ENCODE measurements around the gene P3H3. TPM values are rescaled to one million over a fixed set of nuclear protein-coding genes. Genes with fewer than 3 reads are reported as not detected.
A peak's percentile ranks its signal among the peaks of the same experiment; 100 is the strongest.

Gene P3H3
- total and polyA plus RNA-seq, 9 of the 15 experiments (the other 6 are each of a cell fraction or from before 2014, with no cell fraction given) = 0.03 to 15.0 (median 4.8) TPM

DNA sequence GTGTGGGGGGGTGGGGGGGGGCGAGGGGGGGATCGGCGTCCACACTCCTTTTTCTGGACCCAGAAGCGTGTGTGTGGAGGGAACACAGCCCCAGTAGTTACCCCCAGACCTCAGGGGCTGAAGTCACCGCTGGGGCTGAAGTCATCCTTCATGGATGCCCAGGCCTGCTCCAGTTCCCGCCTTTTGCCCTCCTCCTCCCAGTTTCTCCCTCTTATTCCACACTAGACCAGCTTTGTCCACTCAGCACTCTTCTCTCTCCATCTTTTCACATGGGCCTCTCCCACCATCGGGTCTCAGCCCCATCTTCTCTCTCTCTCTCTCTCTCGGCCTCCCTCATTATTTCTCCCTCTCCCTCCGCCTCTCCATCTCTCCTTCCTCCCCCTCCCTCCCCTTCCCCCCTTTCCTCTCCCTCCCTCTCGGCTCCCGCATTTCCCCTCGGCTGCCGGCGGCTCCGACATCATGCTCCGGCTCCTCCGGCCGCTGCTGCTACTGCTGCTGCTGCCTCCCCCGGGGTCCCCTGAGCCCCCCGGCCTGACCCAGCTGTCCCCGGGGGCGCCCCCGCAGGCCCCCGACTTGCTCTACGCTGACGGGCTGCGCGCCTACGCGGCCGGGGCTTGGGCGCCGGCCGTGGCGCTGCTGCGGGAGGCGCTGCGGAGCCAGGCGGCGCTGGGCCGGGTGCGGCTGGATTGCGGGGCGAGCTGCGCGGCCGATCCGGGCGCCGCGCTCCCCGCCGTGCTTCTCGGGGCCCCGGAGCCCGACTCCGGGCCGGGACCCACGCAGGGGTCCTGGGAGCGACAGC, at the start of gene P3H3 (continued):
- TF ChIP-seq POLR3A (IDR thresholded peaks at IDR 0.05; ENCODE audit: borderline replicate concordance, extremely low read depth, insufficient read depth, insufficient read length) (no peak), MAFG (tag; conservative IDR thresholded peaks at IDR 0.05) (peak; percentile 55; the same call in 1 of the 2 replicates), HNRNPH1 (optimal IDR thresholded peaks at IDR 0.05; ENCODE audit: low read depth, low read length) (no peak), C11orf30 (IDR thresholded peaks at IDR 0.05; ENCODE audit: low read depth) (peak; percentile 80), CHD1 (IDR thresholded peaks at IDR 0.05; ENCODE audit: low read length) (peak; percentile 37)
- TF ChIP-seq, protein P1, sequence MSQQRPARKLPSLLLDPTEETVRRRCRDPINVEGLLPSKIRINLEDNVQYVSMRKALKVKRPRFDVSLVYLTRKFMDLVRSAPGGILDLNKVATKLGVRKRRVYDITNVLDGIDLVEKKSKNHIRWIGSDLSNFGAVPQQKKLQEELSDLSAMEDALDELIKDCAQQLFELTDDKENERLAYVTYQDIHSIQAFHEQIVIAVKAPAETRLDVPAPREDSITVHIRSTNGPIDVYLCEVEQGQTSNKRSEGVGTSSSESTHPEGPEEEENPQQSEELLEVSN (IDR thresholded peaks at IDR 0.05; ENCODE audit: borderline replicate concordance in 1 of 2, extremely low read depth in 1 of 2, insufficient read depth in 1 of 2, insufficient read length in 1 of 2, low read depth in 1 of 2, low read length in 1 of 2, poor library complexity in 1 of 2, severe bottlenecking in 1 of 2) = peak in 1 of 2 experiments; percentile 43
- TF ChIP-seq, protein P2, sequence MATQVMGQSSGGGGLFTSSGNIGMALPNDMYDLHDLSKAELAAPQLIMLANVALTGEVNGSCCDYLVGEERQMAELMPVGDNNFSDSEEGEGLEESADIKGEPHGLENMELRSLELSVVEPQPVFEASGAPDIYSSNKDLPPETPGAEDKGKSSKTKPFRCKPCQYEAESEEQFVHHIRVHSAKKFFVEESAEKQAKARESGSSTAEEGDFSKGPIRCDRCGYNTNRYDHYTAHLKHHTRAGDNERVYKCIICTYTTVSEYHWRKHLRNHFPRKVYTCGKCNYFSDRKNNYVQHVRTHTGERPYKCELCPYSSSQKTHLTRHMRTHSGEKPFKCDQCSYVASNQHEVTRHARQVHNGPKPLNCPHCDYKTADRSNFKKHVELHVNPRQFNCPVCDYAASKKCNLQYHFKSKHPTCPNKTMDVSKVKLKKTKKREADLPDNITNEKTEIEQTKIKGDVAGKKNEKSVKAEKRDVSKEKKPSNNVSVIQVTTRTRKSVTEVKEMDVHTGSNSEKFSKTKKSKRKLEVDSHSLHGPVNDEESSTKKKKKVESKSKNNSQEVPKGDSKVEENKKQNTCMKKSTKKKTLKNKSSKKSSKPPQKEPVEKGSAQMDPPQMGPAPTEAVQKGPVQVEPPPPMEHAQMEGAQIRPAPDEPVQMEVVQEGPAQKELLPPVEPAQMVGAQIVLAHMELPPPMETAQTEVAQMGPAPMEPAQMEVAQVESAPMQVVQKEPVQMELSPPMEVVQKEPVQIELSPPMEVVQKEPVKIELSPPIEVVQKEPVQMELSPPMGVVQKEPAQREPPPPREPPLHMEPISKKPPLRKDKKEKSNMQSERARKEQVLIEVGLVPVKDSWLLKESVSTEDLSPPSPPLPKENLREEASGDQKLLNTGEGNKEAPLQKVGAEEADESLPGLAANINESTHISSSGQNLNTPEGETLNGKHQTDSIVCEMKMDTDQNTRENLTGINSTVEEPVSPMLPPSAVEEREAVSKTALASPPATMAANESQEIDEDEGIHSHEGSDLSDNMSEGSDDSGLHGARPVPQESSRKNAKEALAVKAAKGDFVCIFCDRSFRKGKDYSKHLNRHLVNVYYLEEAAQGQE (IDR thresholded peaks at IDR 0.05; ENCODE audit: borderline replicate concordance) = peak; percentile 26; the same call in 1 of the 2 replicates
- TF ChIP-seq, protein P2 (CRISPR knock-in tag; IDR thresholded peaks at IDR 0.05; ENCODE audit: low read depth) = no peak
- TF ChIP-seq, protein P3, sequence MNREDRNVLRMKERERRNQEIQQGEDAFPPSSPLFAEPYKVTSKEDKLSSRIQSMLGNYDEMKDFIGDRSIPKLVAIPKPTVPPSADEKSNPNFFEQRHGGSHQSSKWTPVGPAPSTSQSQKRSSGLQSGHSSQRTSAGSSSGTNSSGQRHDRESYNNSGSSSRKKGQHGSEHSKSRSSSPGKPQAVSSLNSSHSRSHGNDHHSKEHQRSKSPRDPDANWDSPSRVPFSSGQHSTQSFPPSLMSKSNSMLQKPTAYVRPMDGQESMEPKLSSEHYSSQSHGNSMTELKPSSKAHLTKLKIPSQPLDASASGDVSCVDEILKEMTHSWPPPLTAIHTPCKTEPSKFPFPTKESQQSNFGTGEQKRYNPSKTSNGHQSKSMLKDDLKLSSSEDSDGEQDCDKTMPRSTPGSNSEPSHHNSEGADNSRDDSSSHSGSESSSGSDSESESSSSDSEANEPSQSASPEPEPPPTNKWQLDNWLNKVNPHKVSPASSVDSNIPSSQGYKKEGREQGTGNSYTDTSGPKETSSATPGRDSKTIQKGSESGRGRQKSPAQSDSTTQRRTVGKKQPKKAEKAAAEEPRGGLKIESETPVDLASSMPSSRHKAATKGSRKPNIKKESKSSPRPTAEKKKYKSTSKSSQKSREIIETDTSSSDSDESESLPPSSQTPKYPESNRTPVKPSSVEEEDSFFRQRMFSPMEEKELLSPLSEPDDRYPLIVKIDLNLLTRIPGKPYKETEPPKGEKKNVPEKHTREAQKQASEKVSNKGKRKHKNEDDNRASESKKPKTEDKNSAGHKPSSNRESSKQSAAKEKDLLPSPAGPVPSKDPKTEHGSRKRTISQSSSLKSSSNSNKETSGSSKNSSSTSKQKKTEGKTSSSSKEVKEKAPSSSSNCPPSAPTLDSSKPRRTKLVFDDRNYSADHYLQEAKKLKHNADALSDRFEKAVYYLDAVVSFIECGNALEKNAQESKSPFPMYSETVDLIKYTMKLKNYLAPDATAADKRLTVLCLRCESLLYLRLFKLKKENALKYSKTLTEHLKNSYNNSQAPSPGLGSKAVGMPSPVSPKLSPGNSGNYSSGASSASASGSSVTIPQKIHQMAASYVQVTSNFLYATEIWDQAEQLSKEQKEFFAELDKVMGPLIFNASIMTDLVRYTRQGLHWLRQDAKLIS (CRISPR knock-in tag; IDR thresholded peaks at IDR 0.05) = no peak
- TF ChIP-seq, protein P4, sequence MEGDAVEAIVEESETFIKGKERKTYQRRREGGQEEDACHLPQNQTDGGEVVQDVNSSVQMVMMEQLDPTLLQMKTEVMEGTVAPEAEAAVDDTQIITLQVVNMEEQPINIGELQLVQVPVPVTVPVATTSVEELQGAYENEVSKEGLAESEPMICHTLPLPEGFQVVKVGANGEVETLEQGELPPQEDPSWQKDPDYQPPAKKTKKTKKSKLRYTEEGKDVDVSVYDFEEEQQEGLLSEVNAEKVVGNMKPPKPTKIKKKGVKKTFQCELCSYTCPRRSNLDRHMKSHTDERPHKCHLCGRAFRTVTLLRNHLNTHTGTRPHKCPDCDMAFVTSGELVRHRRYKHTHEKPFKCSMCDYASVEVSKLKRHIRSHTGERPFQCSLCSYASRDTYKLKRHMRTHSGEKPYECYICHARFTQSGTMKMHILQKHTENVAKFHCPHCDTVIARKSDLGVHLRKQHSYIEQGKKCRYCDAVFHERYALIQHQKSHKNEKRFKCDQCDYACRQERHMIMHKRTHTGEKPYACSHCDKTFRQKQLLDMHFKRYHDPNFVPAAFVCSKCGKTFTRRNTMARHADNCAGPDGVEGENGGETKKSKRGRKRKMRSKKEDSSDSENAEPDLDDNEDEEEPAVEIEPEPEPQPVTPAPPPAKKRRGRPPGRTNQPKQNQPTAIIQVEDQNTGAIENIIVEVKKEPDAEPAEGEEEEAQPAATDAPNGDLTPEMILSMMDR (IDR thresholded peaks at IDR 0.05 in 2 of 3, conservative IDR thresholded peaks at IDR 0.05 in 1 of 3; ENCODE audit: insufficient read depth in 2 of 3, low read depth in 1 of 3, low read length in 3 of 3) = peak in 2 of 3 experiments; percentile 16 to 35; a peak in 2 of 6 replicates

Data from K562 (cell line).